Neural progenitor cell (in vitro differentiated cells): ENCODE data around the gene GHR.

Experiments
- CTCF ChIP-seq: fragments of 200-600 bp; sonication (generic); IDR thresholded peaks from 2 replicates; pipeline ENCODE4 v1.5.1; 2017; ENCODE audit warnings: antibody characterized with exemption, mild to moderate bottlenecking
- EZH2phosphoT487 ChIP-seq: fragments of 200-600 bp; sonication (generic); IDR thresholded peaks from 2 replicates; pipeline ENCODE4 v1.6.1; 2017; ENCODE audit warnings: antibody characterized with exemption

GRCh38 chr5:42599106-42599505 lies 175.9 kb downstream of the GHR start:
- no peak for TF ChIP-seq CTCF
- TF ChIP-seq EZH2phosphoT487 = no peak
